Esophagus mucosa (tissue), 1 donor: ENCODE measurements around the gene CEP112. TPM values are rescaled to one million over a fixed set of nuclear protein-coding genes. Genes with fewer than 3 reads are reported as not detected.

Experiments used
- ATAC-seq: fragments of 200-7000 bp; cut with Tn5 transposase; one replicate; pipeline ENCODE4 v1.9.1; 2020
- total RNA-seq: library from RNA; stranded (reverse); gene quantifications from one replicate; pipeline ENCODE4 v1.2.4, GENCODE V29; 2023
- donor health status: DM: yes; HTN: yes; CAD: no.

CEP112 gene
- total RNA-seq = 3.7 TPM

- ATAC-seq = peak; percentile 82
Measured at GRCh38 chr17:66191593-66192377, at the start of gene CEP112. Gene CEP112, minus strand, starts transcription at chr17:66192133.

DNA sequence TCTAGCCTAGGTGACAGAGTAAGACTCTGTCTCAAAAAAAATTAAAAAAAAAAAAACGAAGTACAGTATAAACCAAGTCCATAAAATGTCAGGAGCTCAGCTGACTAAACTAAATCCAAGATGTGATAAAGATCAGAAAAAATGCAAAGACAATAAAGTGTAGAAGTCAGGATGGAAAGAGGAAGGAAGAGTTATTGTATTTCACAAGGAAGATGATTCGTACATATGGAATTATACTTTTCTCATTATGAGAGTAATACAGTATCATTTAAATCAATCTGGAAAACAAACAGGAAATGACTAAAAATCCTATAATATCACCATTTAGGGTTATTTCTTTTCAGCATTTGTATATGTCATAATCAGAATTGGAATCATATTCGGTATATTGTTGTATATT lies 48.7 kb upstream of the CEP112 start:
- no peak for ATAC-seq

GRCh38 chr17:66240013-66240412 lies 48.1 kb upstream of the CEP112 start:
- no peak for ATAC-seq

DNA sequence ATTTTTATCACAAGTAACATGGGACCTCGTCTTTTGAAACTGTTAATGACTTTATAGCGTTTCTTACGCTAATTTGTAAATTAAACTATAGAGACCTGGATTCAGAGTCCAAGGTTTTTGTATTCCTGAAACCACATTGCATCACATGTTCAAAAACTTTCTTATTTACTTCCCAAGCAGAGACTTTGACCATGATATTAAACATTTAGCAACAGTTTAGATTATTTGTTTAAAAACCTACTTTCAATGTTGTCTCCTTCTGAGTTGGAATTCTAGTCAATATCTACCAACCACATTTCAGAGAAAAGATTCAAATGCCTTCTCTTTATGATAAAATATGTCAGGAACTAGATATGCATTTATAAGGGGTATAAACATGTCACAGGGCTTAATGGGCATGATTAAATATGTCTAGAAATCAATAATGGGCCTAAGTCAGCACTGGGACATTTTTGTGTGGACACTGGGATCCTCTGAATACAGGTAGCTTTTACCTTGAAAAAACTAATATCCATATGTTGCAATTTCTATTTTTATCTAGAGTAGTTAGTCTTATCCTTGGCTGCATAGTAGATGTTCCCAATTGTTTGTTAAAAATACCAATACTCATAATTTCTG lies 43.6 kb upstream of the CEP112 start:
- ATAC-seq = no peak

DNA sequence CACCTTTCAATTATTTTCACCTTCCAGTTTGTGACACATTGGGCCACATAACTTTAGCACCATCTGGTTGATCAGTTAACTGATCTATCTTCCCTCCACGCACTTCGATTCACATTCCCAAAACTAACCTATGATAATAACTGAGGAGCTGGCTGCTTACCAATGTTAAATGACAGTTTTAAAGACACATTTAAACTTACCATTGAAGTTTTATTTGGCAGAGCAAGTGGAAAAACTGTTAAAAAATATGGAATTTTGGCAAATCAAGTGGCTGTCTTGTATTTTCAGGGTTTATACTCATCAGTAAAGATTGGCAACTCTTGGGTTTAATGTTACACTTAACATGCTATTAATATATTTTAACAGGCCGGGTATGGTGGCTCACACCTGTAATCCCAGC lies 42.7 kb upstream of the CEP112 start:
- no peak for ATAC-seq

DNA sequence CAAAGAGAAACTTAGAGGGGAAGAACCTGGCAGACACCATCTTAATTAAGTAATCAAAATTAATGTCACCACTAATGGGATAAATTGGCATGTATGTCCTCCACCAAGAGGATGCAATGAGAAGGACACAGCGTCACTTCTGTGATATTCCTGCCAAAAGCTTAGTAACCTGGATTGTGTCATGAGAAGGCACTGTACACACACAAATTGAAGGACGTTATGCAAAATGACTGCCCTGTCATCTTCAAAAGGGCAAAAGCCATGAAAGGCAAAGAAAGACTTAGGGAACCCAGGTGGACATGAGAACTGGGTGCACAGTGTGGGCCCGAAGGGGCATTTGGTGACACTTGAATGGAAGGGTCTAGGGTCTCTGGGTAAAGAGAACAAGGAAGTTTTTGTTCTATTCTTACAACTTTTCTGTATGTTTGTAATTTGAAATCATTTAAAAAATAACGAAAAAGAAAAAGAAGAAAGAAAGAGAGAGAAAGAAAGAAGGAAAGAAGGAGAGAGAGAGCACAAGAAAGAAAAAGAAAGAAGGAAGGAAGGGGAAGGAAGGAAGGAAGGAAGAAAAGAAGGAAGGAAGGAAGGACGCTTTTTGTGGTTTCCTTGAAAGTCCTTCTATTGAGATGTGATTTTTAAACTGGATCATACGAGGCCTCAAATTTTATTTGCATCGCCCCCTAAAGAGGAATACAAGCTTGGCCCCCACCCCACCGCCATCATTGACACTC lies 41.3 kb upstream of the CEP112 start:
- no peak for ATAC-seq

- ATAC-seq = no peak
Measured at GRCh38 chr17:66230922-66231591, 39.1 kb upstream of the CEP112 start.

GRCh38 chr17:66229783-66230538 lies 38.0 kb upstream of the CEP112 start:
- ATAC-seq = no peak

- ATAC-seq = no peak
Measured at GRCh38 chr17:66228887-66229782, 37.2 kb upstream of the CEP112 start, which contains the start of gene APOH. Gene APOH, minus strand, starts transcription at chr17:66229415. Its CDS starts 36 bp downstream, at chr17:66229379.

GRCh38 chr17:66227212-66228045 lies 35.5 kb upstream of the CEP112 start:
- no peak for ATAC-seq

DNA sequence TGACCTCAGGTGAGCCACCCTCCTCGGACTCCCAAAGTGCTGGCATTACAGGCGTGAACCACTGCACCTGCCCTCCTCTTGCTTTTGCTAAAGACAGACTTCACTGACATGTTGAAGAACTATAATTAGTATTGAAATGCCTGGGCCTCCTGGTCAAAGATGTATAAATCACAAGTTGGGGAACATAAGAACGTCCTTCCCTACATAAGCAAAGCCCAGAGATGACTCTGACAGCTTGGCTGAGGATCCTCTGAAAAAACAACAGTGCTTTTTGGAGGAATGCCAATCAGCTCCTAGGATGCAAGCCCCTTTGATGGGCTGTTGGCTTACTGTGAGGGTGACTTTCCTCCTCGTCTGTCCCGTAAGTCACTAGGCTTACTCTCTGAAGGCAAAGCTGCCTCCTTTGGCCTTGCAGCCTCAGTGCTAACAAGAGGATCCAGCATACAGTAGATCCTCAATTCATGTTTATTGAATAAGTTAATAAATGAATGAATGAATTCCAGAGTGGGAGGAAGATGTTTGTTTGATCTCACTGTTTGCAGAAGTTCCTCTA lies 30.9 kb upstream of the CEP112 start:
- no peak for ATAC-seq

- ATAC-seq = no peak
Measured at GRCh38 chr17:66221755-66222530, 30.0 kb upstream of the CEP112 start.

DNA sequence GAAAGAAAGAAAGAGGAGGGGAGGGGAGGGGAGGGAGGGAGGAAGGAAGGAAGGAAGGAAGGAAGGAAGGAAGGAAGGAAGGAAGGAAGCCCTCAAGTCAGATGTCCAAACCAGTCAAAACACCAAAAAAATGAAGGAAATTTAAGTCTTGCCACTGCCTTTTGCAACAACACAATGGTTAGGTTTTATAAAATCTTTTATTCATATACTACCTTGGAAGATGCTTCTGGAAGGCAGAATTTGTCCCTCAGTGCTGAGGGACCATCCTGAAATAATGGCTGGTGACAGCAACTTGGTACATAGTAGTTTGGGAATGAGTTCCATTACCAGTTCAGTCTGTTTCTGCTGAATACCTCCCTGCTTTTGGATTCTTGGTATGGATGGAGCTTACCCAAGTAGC lies 29.4 kb upstream of the CEP112 start:
- ATAC-seq = no peak

DNA sequence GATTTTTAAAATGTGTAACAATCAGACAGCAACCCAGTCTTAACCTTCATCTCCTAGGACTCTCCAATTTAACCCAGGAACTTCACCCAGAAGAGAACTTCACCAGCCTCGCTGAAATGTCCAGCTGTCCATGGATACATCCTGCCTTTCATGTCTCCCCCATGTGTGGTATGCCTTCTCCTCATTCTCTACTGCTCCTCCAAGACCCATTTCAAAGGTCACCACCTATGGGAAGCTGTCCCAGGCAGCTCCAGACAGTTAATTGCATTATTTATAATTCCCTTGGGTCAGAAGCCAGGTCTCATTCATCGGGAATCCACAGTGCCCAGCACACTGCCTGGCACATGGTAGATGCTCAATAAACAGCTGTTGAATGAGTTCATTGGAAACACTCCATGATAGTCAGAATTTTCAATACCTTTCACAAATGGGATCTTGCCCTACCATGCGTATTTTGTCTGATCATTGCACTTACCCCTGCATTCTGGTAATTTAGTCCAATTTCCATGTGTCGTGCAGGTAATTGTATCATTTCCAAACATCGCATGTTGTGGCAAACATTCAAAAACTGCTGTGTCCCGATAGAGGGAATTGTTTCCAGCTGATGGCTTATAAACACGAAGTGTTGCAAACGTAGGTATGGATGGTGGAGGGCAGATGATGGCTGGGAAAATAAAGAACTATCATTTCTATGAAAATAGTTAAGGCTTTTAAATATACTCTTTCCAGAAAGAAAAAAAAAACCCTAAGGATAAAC lies 28.3 kb upstream of the CEP112 start:
- ATAC-seq = no peak

- ATAC-seq = no peak
Measured at GRCh38 chr17:66215529-66215911, 23.6 kb upstream of the CEP112 start.

DNA sequence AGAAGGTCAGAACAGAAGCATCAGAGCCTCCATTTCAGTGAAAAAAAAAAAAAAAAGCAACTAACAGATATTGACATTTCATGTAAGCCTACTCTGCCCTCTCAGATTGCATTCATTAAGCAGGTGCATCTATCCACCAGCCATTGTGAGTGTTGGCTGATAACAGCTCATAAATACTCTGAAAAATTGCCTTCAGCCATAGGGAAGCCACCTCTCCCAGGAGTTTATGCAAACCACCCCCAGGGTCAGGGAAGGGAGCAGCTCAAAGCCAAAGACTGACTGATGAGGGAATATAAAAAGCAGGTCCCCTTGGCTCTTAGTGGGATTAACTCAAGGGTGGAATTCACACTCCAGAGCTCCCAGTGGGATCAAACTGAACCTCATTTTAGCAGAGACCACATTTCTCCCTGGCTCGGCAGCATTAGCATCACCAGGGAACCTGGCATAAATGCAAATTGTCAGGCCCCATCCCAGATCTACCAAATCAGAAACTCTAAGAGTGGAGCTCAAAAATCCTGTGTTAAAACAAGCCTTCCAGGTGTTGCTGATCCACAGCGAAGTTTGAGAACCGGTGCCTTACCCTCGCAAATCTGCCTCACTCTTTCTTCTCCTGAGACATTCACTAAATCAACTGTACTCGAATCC lies 23.1 kb upstream of the CEP112 start:
- ATAC-seq = no peak

DNA sequence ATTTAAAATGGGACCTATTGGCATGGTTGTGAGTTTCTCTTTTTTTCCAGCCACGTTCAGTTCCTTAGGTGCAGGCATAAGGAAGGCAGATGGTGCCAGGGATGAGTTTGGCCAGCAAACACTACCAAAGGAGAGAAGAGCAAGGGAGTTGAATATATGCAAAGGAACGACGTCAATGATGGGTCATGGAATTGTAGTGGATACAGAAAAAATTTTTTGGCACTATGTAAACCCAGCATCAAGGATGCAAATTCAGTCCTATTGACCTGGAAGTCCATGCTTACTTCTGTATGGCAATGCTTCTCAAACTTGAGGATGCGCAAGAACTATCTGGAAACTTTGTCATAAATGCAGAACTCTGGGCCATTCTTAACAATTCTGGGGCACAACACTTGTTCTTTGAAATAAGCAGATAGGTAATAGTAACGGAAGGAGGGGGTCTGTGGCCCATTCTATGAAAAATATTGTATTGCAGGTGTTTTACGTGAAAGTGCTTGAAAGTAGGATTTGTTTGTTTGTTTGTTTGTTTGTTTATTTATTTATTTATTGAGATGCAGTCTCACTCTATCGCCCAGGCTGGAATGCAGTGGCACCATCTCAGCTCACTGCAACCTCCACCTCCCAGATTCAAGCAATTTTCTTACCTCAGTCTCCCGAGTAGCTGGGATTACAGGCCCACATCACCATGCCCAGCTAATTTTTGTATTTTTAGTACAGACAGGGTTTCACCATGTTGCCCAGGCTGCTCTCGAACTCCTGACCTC lies 19.3 kb upstream of the CEP112 start:
- ATAC-seq = no peak
